Stimulated activated CD4-positive, alpha-beta T cell treated with anti-CD3 and anti-CD28 coated beads, TNF-alpha, amount 100 ng/mL, for 24 hours (primary cell): ENCODE measurements around the gene ANKRD39.
"Not testable (repeated sequence)": the region's sequence is repeated elsewhere in the genome, so short reads cannot be mapped to it uniquely, and the experiment has no call there.

Experiments
- DNase-seq, 3 experiments: peaks; one replicate each; pipeline ENCODE4 v3.0.0-alpha.2; 2020; ENCODE audit warnings: low read depth in 3 of 3

Gene ANKRD39

GRCh38 chr2:96857667-96858372 is at the start of gene ANKRD39:
Gene ANKRD39 (minus strand): TSS chr2:96858016. CDS start chr2:96857987, 29 bp downstream.
- peak; percentile 95 to 97 (median 95) for DNase-seq

- no peak for DNase-seq
Observed at GRCh38 chr2:96906729-96907114, 48.9 kb upstream of the ANKRD39 start.

- no peak for DNase-seq
Observed at GRCh38 chr2:96903815-96904214, 46.0 kb upstream of the ANKRD39 start.

- DNase-seq, result no peak
Observed at GRCh38 chr2:96903318-96903717, 45.5 kb upstream of the ANKRD39 start.

GRCh38 chr2:96900237-96900636 is 42.4 kb upstream of the ANKRD39 start:
- no peak for DNase-seq

GRCh38 chr2:96899413-96899741 is 41.6 kb upstream of the ANKRD39 start:
- DNase-seq, result no peak

- no peak for DNase-seq
Observed at GRCh38 chr2:96898641-96899412, 41.0 kb upstream of the ANKRD39 start.

- DNase-seq, result no peak
Observed at GRCh38 chr2:96898135-96898505, 40.3 kb upstream of the ANKRD39 start.

GRCh38 chr2:96897491-96898134 is 39.8 kb upstream of the ANKRD39 start:
- no peak for DNase-seq

GRCh38 chr2:96895746-96896651 is 38.2 kb upstream of the ANKRD39 start:
- no peak for DNase-seq

GRCh38 chr2:96895032-96895745 is 37.4 kb upstream of the ANKRD39 start:
- no peak for DNase-seq

GRCh38 chr2:96894151-96894531 is 36.3 kb upstream of the ANKRD39 start:
- DNase-seq, result no peak

- DNase-seq, result no peak
Observed at GRCh38 chr2:96893289-96894150, 35.7 kb upstream of the ANKRD39 start.

GRCh38 chr2:96891591-96892333 is 33.9 kb upstream of the ANKRD39 start:
- no peak for DNase-seq

GRCh38 chr2:96890726-96891385 is 33.0 kb upstream of the ANKRD39 start:
- DNase-seq, result no peak

- no peak for DNase-seq
Observed at GRCh38 chr2:96890252-96890651, 32.4 kb upstream of the ANKRD39 start.

GRCh38 chr2:96889502-96889901 is 31.7 kb upstream of the ANKRD39 start:
- DNase-seq, result not testable (repeated sequence)

- DNase-seq, result no peak
Observed at GRCh38 chr2:96888072-96889011, 30.5 kb upstream of the ANKRD39 start.
